H1 (cell line): ENCODE data around the gene RAB31. TPM values are rescaled to one million over a fixed set of nuclear protein-coding genes. Genes with fewer than 3 reads are reported as not detected.

Source experiments
- NANOG ChIP-seq: IDR thresholded peaks from 2 replicates; pipeline ENCODE4 v1.6.1; 2011; ENCODE audit warnings: low read length, low read depth, mild to moderate bottlenecking, inconsistent platforms; ENCODE audit not compliant: insufficient read depth, poor library complexity, severe bottlenecking
- USF2 ChIP-seq: IDR thresholded peaks from 2 replicates; pipeline ENCODE4 v1.6.1; 2011; ENCODE audit warnings: low read length, improper control_type of control experiment
- polyA plus RNA-seq, 7 experiments: library from polyadenylated mRNA; depleted of rRNA in 3 of 7; stranded (reverse) in 5 of 7; unstranded in 2 of 7; fragments of >200 nt in 5 of 7; fragments of 200-250 nt in 2 of 7; gene quantifications; 1 replicate in 5 of 7; 2 replicates in 1 of 7; 4 replicates in 1 of 7; pipeline versions ENCODE4 v1.2.1 to v1.2.3, GENCODE V29; 2011 to 2013; ENCODE audit warnings: missing spikeins in 2 of 7, mixed read lengths in 2 of 7
- total RNA-seq: library from RNA; stranded (reverse); fragmentation: NEBNext Ultra II Directional; extraction: Animal tissue kit (Norgen Biotek cat#: 25700); gene quantifications from 2 replicates; pipeline ENCODE4 v1.2.1, GENCODE V29; 2021

Gene RAB31
- total and polyA plus RNA-seq, 2 of the 8 experiments (the other 6 are each of a cell fraction or from before 2014, with no cell fraction given), result 15.2 to 40.9 TPM

DNA sequence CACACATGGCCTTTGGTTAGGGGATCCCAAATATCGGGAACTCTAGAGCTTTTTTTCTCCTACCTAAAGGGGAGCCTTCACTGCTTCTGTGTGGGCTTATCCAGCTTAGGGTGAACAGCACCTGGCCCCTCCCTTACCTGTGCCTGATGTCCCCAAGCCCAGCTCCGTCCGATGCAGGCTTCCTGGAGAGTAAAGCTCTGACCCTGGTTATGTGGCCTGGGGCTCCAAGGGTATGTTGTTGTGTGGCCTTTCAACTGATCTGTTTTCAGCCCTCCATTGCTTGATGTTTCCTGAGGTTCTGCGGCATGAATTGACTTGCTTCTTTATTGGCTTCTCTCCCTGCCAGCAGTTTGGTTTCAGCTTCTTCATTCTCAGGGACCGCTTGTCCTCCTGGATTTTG is 66.0 kb downstream of the RAB31 start (continued):
- TF ChIP-seq USF2 (no peak), NANOG (no peak)
